Omental fat pad (tissue), 4 donors: ENCODE results near the gene WFDC6. TPM values are rescaled to one million over a fixed set of nuclear protein-coding genes. Genes with fewer than 3 reads are reported as not detected.

Source experiments
- ATAC-seq: fragments of 150-250 bp; one replicate; pipeline ENCODE4 v1.9.1; 2016; ENCODE audit warnings: mild to moderate bottlenecking, moderate library complexity; ENCODE audit not compliant: low FRiP score
- DNase-seq: peaks from one replicate; pipeline ENCODE4 v3.0.0-alpha.2; 2019; ENCODE audit warnings: low spot score
- CTCF ChIP-seq, 3 donors: fragments of 450-650 bp; IDR thresholded peaks; one replicate each; pipeline ENCODE4 v1.5.1; 2016 to 2017; ENCODE audit warnings: antibody characterized with exemption in 3 of 3, mild to moderate bottlenecking in 3 of 3, moderate library complexity in 2 of 3
- total RNA-seq, 4 donors: library from RNA; depleted of rRNA; stranded (reverse); fragments of >200 nt; gene quantifications; one replicate each; pipeline ENCODE4 v1.1.0, GENCODE V29; 2016

Gene WFDC6
- total RNA-seq, 4 donors from 2014 or later, result not detected

GRCh38 chr20:45547206-45547770 is 8.0 kb upstream of the WFDC6 start, which contains the start of gene EPPIN:
EPPIN (minus strand) TSS chr20:45547401; CDS start chr20:45547357, 44 bp downstream.
- no peak for TF ChIP-seq CTCF (IDR thresholded peaks at IDR 0.05)
- no peak for ATAC-seq
- DNase-seq, result no peak

DNA sequence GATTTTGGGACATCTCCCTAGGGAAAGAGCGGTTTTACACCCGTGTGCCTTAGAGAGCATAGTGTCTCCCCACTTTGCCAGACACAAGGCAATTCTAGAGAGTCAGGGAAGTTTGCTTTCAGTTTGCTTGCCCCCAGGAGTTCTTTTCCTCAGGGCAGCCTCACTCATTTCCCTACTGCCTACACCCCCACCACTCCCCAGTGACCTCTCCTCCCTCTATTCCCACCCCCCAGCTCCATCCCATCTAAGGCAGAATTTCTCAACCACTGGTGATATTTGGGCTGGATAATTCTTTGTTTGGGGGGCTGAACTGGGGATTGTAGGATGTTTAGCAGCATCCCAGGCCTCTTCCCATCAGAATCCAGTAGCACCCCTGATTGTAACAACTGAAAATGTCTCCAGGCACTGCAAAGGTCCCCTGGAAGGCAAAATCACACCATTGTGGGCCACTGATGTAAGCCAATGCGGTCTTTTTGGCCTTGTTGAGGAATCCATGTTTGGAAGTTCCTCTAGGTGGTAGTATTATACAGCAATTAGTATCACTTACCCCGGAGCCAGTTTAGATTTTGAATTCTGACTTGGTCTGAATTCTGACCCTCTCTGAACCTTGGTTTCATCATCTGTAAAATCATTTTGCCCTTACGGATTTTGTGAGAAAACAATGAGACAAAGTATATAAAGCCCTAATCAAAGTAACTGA is 6.6 kb upstream of the WFDC6 start:
- TF ChIP-seq CTCF (IDR thresholded peaks at IDR 0.05), result no peak
- ATAC-seq, result peak; percentile 75
- no peak for DNase-seq

GRCh38 chr20:45545351-45545750 is 6.1 kb upstream of the WFDC6 start:
- ATAC-seq (no peak), DNase-seq (no peak)
- TF ChIP-seq CTCF (IDR thresholded peaks at IDR 0.05), result no peak

- DNase-seq (no peak), ATAC-seq (no peak)
- no peak for TF ChIP-seq CTCF (IDR thresholded peaks at IDR 0.05)
Observed at GRCh38 chr20:45538209-45538799, 978 bp downstream of the WFDC6 start.

GRCh38 chr20:45527294-45527693 is 12.0 kb downstream of the WFDC6 start:
- DNase-seq (no peak), ATAC-seq (no peak)
- no peak for TF ChIP-seq CTCF (IDR thresholded peaks at IDR 0.05)

- ATAC-seq (no peak), DNase-seq (no peak)
- no peak for TF ChIP-seq CTCF (IDR thresholded peaks at IDR 0.05)
Observed at GRCh38 chr20:45523821-45524220, 15.5 kb downstream of the WFDC6 start.
